ENCODE data around the gene DLGAP1.

DLGAP1 gene

GRCh38 chr18:3816610-3817363 is 638.3 kb downstream of the DLGAP1 start:
- no peak overlapping the region for H3K4me3 ChIP-seq (ENCODE audit: low read depth, low read length)
- TF ChIP-seq CTCF (IDR thresholded peaks at IDR 0.05; ENCODE audit: borderline replicate concordance, insufficient read depth, low read depth, low read length): no peak

- no peak for TF ChIP-seq CTCF (IDR thresholded peaks at IDR 0.05; ENCODE audit: borderline replicate concordance, insufficient read depth, low read depth, low read length)
- no peak overlapping the region for H3K4me3 ChIP-seq (ENCODE audit: low read depth, low read length)
Observed at GRCh38 chr18:3815991-3816390, 639.1 kb downstream of the DLGAP1 start.

- no peak overlapping the region for H3K4me3 ChIP-seq (ENCODE audit: low read depth, low read length)
- TF ChIP-seq CTCF (IDR thresholded peaks at IDR 0.05; ENCODE audit: borderline replicate concordance, insufficient read depth, low read depth, low read length): no peak
Observed at GRCh38 chr18:3814816-3815215, 640.3 kb downstream of the DLGAP1 start.

GRCh38 chr18:3810296-3810695 is 644.8 kb downstream of the DLGAP1 start:
- no peak for TF ChIP-seq CTCF (IDR thresholded peaks at IDR 0.05; ENCODE audit: borderline replicate concordance, insufficient read depth, low read depth, low read length)
- H3K4me3 ChIP-seq (ENCODE audit: low read depth, low read length): no peak overlapping the region

GRCh38 chr18:3808985-3809780 is 645.9 kb downstream of the DLGAP1 start:
- no peak overlapping the region for H3K4me3 ChIP-seq (ENCODE audit: low read depth, low read length)
- no peak for TF ChIP-seq CTCF (IDR thresholded peaks at IDR 0.05; ENCODE audit: borderline replicate concordance, insufficient read depth, low read depth, low read length)

GRCh38 chr18:3806656-3807055 is 648.5 kb downstream of the DLGAP1 start:
- TF ChIP-seq CTCF (IDR thresholded peaks at IDR 0.05; ENCODE audit: borderline replicate concordance, insufficient read depth, low read depth, low read length): no peak

GRCh38 chr18:3804336-3804735 is 650.8 kb downstream of the DLGAP1 start:
- TF ChIP-seq CTCF (IDR thresholded peaks at IDR 0.05; ENCODE audit: borderline replicate concordance, insufficient read depth, low read depth, low read length): no peak
- no peak overlapping the region for H3K4me3 ChIP-seq (ENCODE audit: low read depth, low read length)

More at GRCh38 chr18:3806656-3807055, 648.5 kb downstream of the DLGAP1 start:
- no peak overlapping the region for H3K4me3 ChIP-seq (ENCODE audit: low read depth, low read length)

Measured in GM12875 (cell line).